Hypothalamus (tissue), 51 donors: ENCODE measurements around the gene COMT.

Experiments
- DNase-seq, 51 donors: peaks; one replicate each; lab custom pipeline; 2025; lab: John Stamatoyannopoulos, UW

The COMT gene

DNA sequence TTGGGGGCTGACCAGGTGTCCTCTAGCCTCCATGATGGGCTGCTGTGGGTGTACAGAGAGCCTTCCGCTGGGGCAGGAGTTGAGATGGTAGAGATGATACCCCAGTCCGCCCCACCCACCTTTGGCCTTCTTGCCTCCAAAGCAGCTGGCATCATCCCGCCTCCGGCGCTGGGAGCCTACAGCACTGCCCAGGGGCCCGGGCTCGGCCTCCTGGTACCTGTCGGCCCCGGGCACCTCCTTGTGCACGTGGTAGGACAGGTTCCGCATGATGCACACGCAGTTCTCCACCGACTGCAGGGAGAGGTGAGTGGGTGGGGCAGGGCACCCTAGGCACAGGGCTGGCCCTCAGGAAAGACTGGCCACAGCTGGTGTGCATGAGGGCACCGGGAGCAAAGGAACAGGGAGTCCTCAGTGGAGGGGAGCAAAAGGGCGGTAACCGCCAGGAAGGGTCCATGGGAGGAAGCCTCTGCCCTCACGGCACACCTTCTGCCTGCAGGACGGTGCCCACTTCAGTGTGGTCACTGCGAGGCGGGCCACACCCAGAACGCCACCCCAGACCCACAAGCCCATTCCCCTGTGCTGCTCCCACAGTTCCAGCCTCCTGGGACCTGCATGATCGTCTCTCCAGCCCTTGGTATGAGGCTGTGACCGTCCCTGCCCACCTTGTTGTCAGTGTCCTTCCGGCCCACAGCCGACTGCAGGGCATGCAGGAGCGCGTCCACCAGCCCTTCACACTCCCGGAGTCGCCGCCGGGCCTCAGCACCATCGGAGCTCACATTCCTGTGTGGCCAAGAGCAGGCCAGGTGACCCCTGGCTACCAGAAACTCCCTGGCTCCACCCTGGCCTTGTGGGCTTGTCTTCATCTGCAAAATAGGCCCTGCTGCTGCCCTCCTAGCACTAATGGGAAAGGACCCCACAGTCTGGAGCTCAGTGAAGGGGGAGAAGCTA, 36.0 kb downstream of the COMT start:
- no peak for DNase-seq

DNA sequence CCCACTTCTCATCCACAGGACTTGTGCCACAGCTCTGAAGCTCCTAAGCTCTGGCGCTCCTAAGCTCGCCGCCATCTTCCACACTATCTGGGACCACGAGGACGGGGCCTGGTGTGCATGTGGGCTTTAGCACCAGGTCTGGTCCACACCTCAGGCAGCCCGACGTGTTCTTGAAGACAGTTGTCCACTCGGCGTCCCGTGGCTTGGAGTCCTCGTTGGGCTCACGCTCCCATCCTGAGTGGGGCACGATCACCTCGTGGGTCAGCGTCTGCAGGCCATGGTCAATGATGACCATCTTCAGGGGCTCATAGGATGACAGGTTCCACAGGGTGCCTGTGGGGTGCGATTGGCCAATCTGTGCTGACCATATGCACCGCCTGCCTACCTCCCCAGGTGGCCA, 37.2 kb downstream of the COMT start:
- DNase-seq = no peak

DNA sequence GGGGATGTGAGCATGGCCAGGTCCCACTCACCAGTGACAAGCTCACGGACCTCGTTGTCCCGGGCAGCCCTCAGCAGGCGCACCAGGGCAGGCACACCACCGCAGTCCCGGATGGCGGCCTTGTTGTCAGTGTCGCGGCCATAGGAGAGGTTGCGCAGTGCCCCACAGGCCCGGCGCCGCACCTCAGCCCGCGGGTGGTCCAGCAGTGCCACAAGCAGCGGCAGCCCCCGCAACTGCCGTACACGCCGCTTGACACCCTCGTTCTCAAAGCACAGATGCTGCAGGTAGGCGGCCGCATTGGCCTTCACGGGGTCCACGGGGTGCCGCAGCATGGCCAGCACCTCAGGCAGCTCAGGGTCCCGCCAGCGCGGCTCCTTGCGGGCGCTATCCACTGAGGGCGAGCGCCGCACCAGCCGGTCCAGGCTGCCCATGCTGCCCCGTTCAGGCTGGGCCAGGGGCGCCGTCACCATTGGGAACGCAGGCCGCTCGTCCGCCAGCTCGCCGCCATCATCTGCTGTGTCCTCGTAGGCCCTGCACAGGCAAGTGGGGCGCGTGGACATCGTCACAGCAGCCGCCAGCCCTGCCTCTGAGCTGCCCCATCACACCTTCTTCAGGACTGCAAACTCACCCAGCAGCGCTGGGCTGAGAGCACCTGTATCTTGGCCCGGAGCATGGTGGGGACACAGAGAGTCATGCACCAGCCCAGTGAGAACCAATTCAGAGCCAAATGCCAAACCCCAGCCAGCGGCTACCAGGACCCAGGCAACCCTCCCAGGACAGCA, 38.3 kb downstream of the COMT start:
- peak in 2 of 51 donors; percentile 28 to 35 for DNase-seq

DNA sequence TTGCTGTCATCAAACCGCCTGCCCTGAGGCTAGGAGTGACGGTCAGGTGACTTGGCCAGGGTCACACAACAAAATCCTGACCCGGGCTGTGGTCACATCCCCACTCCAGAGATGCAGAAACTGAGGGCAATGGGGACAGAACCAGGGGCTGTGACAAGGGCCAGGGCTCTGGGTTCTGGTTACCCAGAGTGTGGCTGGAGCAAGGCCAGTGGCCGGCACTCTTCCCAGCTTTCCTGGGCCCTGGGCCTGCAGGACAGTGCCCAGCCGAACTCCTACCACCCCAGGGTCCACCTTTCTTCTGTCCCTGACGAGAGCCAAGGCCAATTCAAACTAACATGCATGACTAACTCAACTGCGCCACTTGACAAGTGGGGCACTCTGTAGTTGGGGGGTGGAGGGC, 39.2 kb downstream of the COMT start:
- DNase-seq = no peak

DNA sequence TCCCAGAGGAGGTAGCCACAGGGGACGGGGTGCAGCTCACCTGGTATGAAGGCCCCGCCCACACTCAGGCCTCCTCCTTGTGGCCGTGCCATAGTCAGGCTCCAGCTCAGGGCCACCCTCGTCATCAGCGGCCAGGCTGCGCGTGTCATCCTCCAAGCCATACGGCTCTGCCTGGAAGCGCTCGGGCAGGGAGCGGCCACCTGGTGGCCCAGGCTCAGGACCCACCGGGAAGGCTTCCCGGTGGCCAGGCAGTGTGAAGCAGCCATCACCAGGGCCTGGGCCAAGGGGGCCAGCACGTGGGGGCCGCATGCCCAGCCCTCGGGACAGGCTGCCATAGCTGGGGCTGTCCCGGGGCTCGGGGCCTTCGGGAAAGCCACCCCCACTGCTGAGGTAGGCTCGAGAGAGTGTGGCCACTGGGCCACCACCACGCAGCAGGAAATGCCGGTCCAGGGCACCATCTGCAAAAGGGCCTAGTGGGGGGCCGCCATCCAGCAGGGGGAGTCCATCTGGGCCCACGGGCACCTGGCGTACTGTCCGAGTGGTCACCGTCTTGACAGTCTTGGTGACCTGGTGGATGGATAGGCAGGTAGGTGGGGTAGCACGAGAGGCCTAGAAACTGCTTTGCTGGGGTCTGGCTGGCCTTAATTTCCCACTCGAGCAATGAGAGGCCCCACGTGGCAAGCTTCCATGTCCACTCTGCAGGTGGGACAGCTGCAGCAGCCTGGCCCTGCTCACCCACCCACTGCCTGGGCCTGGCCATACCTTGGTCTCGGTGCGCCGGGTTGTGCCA, 39.8 kb downstream of the COMT start:
- no peak for DNase-seq

DNA sequence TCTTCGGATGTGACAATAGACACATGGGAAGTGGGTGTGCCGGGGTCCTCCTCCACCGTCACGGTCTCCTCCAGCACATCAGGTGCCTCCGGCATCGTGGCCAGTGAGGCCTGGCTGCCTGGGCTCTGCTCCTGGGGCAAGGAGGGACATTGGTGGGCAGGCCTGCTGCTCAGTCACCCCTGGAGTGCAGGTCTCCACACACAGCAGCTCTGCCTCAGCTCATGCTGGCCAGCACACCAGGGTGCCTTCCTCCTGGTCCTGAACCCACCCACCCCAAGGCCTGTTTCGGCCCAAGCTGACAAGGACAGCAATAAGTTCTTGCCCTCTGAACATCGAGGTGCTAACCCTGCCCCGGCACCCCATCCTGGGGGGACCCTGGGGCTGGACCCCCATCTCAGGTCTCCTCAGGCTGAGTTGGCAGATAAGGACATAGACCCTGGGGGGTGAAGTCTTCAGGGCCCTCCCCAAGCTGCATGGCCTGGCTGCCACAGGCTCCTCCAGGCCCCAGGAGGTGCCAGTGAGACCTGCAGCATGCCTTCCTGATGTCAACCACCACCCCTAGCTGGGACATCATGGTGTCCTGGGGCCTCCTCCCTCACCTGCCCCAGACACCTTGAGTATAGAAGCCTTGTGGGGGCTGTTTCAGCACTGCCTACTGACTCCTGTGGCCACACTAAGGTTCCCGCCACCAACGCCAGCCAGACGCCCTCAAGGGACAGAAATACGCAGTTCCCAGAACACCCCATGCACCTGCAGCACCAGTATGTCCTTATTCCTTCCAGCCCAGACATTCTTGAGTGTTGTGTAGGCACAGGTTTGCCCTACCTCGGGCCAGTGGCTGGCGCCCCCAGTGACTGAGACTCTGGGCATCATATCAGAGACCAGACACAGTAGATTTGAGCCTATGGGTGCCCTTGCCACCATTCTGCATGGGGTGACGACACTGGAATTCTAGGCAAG, 40.7 kb downstream of the COMT start:
- DNase-seq = no peak

DNA sequence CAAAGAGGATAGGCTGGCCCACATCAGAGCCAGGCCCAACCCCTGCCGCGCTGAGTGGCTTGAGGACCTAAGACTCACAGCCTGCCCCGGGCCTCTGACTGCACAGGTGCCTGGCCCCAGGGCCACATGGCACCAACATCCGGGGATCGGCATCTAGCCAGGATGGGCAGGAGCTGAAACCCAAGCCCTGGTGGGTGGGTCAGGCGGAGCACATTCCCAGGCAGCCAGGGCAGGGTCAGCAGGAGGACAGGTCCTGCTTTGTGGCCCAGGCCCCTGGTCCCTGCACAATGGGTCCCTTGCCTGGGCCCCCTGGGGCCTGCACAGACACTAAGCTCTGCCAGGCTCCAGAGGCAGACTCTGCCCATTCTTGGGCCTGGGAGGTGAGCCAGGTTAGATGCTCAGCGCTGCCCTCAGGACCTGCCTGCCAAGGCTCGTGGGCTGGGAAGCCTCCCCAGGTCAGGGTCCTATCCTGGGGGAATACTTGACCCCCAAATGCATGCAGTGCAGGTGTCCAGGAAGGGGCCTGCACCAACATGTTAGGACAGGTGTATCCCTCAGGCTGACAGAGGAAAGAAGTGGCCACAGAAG, 41.5 kb downstream of the COMT start:
- DNase-seq = no peak

DNA sequence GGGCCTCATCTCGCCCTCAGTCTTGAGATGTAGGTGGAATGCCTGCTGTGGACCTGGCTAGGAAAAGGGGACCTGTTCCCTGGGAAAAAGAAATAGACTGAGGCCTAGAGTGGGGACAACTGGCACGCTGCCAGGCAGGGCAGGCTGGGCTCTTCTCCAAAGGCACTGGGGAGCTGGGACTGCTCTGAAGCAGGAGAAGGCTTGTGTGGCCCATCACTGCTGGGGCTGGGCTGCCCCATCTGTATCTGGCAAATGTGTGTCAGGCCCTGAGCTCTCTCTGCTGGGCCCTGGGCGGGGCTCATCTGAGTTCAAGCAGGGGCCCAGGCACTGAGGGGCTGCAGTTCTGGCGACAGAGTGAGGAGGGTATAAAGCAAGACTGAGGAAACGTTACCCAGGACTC, 42.2 kb downstream of the COMT start:
- DNase-seq = peak in 20 of 51 donors; percentile 11 to 52 (median 31)

DNA sequence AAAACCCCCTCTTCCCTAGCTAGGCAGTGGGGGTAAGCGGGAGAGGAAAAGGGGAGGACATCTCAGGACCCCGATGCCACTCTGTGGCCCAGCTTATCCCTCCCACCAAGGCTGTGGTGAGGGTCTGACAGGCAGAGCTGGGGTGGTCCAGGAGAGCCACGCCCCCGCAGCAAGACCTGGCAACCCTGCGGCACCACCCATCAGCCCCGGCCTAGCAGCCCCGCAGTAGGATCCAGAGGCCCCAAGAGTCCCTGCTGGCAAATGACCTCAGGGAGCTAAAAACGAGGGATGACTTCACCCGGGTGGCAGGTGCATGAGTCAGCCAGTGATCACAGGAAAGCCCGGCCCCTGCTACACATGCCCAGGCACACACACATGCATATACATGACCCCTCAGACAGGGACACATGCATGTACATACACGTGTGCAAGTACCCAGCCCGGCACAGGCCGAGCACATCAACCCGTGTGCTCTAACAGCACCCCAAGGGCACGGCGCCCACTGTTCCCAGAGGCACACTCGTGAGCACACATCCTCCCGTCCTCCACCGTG, 42.7 kb downstream of the COMT start:
- peak in 4 of 51 donors; percentile 24 to 62 (median 42) for DNase-seq

DNA sequence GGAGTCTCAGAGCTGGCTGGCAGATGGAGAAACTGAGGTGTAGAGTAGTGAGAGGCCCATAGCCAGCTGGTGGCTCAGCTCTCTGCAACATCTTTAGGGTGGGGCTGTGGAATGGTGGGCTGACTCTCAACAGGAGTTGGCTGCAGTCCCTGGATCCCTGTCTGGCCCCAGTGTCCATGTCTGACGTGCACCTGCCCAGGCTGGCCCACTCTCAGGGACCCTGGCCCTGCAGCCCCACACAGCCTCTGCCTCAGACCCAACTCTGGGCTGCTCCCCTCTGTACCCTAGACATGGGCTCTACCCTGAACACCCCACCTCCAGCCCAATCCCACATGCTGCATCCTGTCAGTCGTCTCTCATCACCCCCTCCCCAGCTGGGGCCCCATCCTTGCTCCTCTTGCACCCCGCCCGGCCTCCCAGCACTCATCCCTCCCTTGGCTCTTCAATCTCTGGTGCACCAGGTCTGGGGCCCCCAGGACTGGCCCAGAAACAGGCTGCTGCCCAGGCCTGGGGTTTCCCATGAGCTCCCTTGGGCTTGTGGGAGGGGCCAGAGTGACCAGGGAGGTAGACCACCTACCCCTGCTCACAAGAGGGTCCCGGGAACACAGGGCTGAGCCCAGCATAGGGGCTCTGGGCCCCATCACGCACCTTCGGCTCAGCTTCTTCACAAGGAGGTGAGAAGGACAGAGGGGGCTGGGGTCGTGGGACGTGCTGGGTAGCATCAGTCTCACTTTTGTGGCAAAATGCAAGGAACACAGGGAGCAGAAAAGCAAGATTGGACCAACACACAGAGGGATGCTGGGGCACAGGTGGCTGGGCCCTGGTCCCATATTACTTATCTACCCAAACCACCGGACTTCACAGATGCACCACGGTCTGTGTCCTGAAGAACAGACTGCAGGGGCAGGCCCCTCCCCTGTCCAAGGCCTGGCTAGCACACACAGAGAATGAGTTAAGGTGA, 43.6 kb downstream of the COMT start:
- no peak for DNase-seq

DNA sequence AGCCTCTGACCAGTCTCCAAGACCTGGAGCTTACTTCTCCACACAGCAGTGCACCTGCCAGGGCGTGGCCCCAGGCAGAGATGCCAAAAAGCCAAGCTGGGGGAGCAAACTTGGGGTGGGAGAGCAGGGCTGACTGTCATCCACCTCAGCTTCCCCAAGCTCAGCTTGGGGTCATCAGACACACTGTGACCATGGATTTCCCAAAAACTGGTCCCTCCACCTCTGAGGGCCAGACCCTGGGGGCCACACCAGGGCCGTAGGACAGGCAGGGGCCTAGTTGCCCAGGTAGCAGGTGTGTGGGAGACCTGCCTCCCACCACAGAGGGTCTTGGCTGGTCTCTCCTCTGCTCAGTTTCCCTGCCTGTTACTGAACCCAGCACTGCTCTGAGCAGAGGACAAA, 44.4 kb downstream of the COMT start:
- no peak for DNase-seq

DNA sequence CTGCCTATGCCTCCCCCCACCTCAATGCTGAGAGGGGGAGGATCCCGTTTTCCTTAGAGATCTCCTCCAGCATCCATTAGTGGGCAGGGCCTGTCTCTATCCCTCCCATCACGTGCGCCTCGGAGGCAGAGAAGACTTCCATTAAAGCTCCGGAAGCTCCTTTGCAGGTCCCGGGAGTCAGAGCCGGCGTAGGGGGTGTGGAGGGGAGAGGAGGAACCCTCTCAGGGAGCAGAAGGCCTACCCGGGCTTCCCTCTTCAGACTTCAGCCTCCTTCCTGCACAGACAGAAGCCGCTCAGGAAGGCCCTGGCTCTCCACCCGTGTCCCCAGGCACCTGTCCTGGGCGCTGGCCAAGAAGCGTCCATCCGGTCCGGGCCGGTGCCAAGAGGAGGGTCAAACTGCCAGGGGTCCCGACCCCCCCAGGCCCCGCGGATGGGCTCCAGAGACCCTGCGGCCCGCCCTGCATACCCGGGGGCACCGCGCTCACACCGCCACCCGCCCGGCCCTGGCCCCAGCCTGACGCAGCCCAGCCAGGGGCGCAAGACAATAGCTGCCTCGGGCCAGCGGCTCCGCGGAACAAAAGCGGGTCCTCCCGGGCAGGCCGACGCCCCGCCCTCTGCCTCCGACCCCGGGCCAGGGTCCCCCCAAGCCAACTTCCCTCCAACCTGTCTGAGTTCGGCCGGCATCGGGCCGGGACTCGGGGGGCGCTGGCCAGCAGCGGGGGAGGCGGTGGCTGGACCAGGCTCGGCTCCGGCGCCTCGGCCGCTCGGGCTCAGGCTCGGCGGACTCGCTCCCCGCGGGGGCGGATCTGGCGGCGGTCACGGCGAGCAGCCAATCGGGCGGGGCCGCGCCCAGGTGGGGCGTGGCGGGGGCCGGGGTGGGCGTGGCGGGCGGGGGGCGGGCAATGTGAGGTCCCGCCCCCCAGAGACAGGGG, 45.1 kb downstream of the COMT start:
- DNase-seq = peak in 39 of 51 donors; percentile 7 to 76 (median 51)

DNA sequence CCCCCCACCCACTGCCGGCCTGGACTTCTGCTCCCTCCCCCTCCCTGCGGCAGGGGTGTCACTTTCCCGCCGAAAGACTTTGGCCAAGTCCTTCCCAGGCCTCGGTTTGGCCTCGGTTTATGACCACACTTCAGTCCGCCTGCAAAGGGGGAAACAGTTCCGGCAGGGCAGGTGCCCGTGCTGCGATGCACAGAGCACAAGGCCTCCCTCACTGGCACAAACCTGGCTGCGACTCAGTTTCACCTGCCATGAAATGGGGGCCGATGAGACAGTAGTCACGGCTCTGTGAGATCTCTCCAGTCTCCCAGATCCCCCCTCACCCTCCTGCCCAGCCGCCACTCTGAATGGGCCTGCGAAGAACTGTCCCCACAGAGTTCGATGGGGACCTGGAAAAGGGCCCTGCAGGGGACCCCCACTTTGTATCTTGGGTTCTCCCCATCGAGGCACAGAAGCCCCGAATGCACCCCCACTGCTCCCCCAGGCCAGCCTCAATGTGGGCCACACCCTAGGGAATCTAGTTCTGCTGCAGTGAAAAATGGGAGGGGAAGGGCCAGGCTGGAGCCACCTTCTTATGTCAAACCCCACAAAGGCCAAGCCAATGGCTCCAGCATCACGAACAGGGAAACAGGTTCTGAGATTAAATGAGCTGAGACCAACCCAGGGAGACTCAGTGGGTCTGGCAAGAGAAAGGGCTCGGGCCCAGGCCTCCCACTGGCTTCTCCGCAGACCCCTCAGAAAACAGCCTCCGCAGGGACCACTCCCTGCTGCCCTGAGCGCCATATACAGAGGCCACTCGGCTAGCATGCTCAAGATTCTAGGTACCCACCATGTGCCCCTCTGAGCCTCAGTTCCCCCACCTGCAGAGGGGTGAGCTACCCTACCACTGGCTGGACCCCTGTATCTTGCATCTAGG, 46.1 kb downstream of the COMT start:
- DNase-seq = no peak

DNA sequence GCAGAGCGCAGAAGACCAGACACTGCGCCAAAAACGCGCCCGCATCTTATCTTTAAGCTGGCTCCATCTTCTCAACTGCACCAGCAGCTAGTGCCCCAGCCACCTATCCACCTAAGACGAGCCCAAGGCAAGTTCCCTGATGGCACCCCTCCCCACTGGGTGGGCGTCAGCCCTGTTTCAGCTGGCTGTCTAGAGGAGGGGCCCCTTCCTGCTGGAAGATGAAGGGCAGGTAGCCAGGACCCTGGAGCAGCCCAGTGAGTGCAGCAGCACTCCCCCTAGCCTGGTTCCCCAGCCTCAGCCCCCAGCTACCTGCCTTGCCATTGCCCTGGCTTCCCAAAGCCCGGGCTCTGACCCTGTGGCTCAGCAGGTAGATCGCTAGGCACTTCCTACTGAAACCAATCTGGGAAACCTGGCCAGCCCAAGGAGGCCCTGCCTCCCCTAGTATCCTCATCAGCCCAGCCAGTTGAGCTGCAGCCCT, 46.8 kb downstream of the COMT start:
- DNase-seq = no peak

DNA sequence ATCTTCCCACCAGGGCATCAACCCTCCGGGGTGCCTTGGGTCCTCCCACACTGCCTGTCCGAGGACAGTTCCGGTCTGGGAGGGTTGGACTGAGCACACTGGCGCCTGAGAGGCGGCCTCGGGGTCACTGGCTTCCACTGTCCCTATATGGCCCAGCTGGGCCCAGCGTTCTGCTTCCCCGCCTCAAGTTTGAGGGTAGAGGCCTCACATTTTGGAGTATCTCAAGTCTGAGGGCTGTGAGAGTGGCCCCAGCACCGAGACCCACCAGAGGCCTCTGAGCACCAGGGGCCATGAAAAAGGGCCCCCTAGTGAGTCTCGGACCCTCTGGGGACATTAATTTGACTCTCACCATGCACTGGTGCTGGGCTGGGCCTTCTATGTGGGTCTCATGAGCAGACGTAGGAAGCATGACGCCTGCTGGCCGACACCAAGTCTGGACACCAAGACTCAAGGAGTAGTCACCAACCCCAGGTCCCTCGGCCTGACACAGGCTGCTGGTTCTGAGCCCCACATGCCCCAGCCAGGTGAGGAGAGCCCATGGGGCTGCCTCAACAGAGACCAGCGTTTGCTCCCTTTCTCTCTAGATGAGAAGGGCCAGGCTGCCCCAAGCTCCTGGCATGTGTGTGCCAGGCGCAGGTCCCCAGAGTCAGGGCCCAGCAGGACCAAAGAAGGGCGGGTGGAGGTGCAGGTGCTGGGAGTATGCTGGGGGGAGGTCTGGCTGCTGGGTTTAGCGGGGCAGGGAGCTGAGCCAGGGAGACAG, 47.6 kb downstream of the COMT start:
- DNase-seq = no peak
